B cell (primary cell): Measurements from ENCODE around the gene ADAMTS20. TPM values are rescaled to one million over a fixed set of nuclear protein-coding genes. Genes with fewer than 3 reads are reported as not detected.

Experiments used
- ATAC-seq: fragments of 200-7000 bp; cut with Tn5 transposase; one replicate; pipeline ENCODE4 v1.10.0; 2021; ENCODE audit warnings: low read depth, mild to moderate bottlenecking, moderate number of reproducible peaks, moderate library complexity
- CTCF ChIA-PET: fragments of 350-600 bp; sonication (Branson Sonifier 250); formaldehyde crosslinking; loops from one replicate; lab custom pipeline; 2021; ENCODE audit warnings: antibody characterized with exemption, inconsistent platforms; lab: Charles Lee
- POLR2A ChIA-PET: fragments of 350-600 bp; sonication (Branson Sonifier 250); formaldehyde crosslinking; loops from one replicate; lab custom pipeline; 2021; ENCODE audit warnings: antibody characterized with exemption; lab: Charles Lee
- DNase-seq: peaks from one replicate; pipeline ENCODE4 v3.0.0; 2013
- H2AFZ ChIP-seq: 2 replicates; pipeline ENCODE4 v1.6.1; 2012; ENCODE audit warnings: mild to moderate bottlenecking, low read depth, low read length; ENCODE audit not compliant: insufficient read depth, poor library complexity, severe bottlenecking
- H3K27ac ChIP-seq, 2 donors: 1 replicate in 1 of 2; 2 replicates in 1 of 2; pipeline ENCODE4 v1.5.1; 2012 to 2013; ENCODE audit warnings: low read length in 2 of 2, mild to moderate bottlenecking in 2 of 2, moderate library complexity in 1 of 2
- H3K27me3 ChIP-seq, 4 experiments: fragments of 200-600 bp in 1 of 4; sonication (generic) in 1 of 4; replicated peaks in 1 of 4; 1 replicate in 2 of 4; 2 replicates in 2 of 4; pipeline versions ENCODE4 v1.6.1 to v1.7.0; 2013 to 2016; ENCODE audit warnings: low read length in 3 of 4, mild to moderate bottlenecking in 2 of 4, mixed read lengths in 1 of 4, moderate library complexity in 1 of 4; ENCODE audit not compliant: insufficient read depth in 4 of 4, control insufficient read depth in 3 of 4; ENCODE audit errors: control extremely low read depth in 1 of 4
- H3K36me3 ChIP-seq, 2 experiments: replicated peaks in 1 of 2; 1 replicate in 1 of 2; 2 replicates in 1 of 2; pipeline versions ENCODE4 v1.6.1 to v1.7.1; 2013; ENCODE audit warnings: low read length in 1 of 2; ENCODE audit not compliant: insufficient read depth in 2 of 2, control insufficient read depth in 1 of 2; ENCODE audit errors: control extremely low read depth in 1 of 2, extremely low read depth in 1 of 2
- H3K4me1 ChIP-seq, 2 donors: fragments of 200-600 bp in 1 of 2; sonication (generic) in 1 of 2; 1 replicate in 1 of 2; 2 replicates in 1 of 2; pipeline versions ENCODE4 v1.5.1 to v1.6.1; 2013 to 2017; ENCODE audit warnings: low read length in 2 of 2; ENCODE audit not compliant: control insufficient read depth in 2 of 2, insufficient read depth in 2 of 2
- H3K4me2 ChIP-seq: replicated peaks from 2 replicates; pipeline ENCODE3; 2012; ENCODE audit warnings: mild to moderate bottlenecking, low read depth, low read length; ENCODE audit not compliant: poor library complexity, severe bottlenecking
- H3K4me3 ChIP-seq, 5 experiments: fragments of 200-600 bp in 1 of 5; sonication (generic) in 1 of 5; 1 replicate in 3 of 5; 2 replicates in 2 of 5; pipeline versions ENCODE4 v1.5.1 to v1.7.0; 2011 to 2016; ENCODE audit warnings: low read length in 4 of 5, mild to moderate bottlenecking in 4 of 5, low read depth in 2 of 5, control low read depth in 1 of 5, moderate library complexity in 1 of 5; ENCODE audit not compliant: insufficient read depth in 1 of 5; ENCODE audit errors: control extremely low read depth in 1 of 5, extremely low read depth in 1 of 5
- H3K79me2 ChIP-seq: fragments of 200-600 bp; sonication (generic); one replicate; pipeline ENCODE4 v1.6.0; 2016; ENCODE audit warnings: low read length; ENCODE audit not compliant: control insufficient read depth, insufficient read depth
- H3K9ac ChIP-seq: fragments of 200-600 bp; sonication (generic); 2 replicates; pipeline ENCODE4 v1.6.1; 2017; ENCODE audit warnings: mild to moderate bottlenecking, low read length, moderate library complexity
- H3K9me3 ChIP-seq, 3 donors: one replicate each; pipeline versions ENCODE4 v1.6.1 to v1.7.1; 2013; ENCODE audit warnings: low read length in 2 of 3; ENCODE audit not compliant: control insufficient read depth in 2 of 3, insufficient read depth in 1 of 3; ENCODE audit errors: control extremely low read depth in 1 of 3
- H4K20me1 ChIP-seq: 2 replicates; pipeline ENCODE4 v1.6.0; 2012; ENCODE audit warnings: mild to moderate bottlenecking, low read length; ENCODE audit not compliant: insufficient read depth, control insufficient read depth, poor library complexity, severe bottlenecking
- H3K27ac Mint-ChIP-seq: one replicate; pipeline ENCODE4 v1.8.0; 2021; ENCODE audit warnings: mixed read lengths
- H3K27me3 Mint-ChIP-seq: one replicate; pipeline ENCODE4 v1.8.0; 2021; ENCODE audit warnings: mixed read lengths
- H3K4me1 Mint-ChIP-seq: one replicate; pipeline ENCODE4 v1.8.0; 2021; ENCODE audit warnings: mixed read lengths
- H3K4me3 Mint-ChIP-seq: one replicate; pipeline ENCODE4 v1.8.0; 2021; ENCODE audit warnings: mixed read lengths
- H3K9me3 Mint-ChIP-seq: one replicate; pipeline ENCODE4 v1.8.0; 2022; ENCODE audit warnings: mixed read lengths; ENCODE audit not compliant: insufficient read depth
- CTCF ChIP-seq: fragments of 200-600 bp; IDR thresholded peaks from one replicate; pipeline ENCODE4 v1.8.0; 2022; ENCODE audit warnings: antibody characterized with exemption, mild to moderate bottlenecking
- EZH2 ChIP-seq: IDR thresholded peaks from 2 replicates; pipeline ENCODE4 v1.6.1; 2012; ENCODE audit warnings: borderline replicate concordance, low read depth, mild to moderate bottlenecking, moderate library complexity, low read length; ENCODE audit not compliant: insufficient read depth, poor library complexity, severe bottlenecking
- WGBS: methylation state at CpG from one replicate; pipeline ENCODE4 v1.1.5; 2013; ENCODE audit warnings: missing lambda C conversion rate; ENCODE audit not compliant: insufficient coverage; 5-methylcytosine and 5-hydroxymethylcytosine counted together
- intact Hi-C: fragments of 100-400 bp; cut with micrococcal nuclease; formaldehyde crosslinking; loops from one replicate; pipeline ENCODE4 v1.10.0; 2022
- polyA plus RNA-seq: library from polyadenylated mRNA; depleted of rRNA; stranded (reverse); fragments of >200 nt; gene quantifications from 2 replicates; pipeline ENCODE4 v1.2.3, GENCODE V29; 2012
- total RNA-seq, 2 donors: library from RNA; stranded (reverse); fragments of 120-200 nt in 1 of 2; gene quantifications; 1 replicate in 1 of 2; 2 replicates in 1 of 2; pipeline versions ENCODE4 v1.2.3 to v1.2.4, GENCODE V29; 2013 to 2022

Gene ADAMTS20
- total and polyA plus RNA-seq, 2 donors (not counting 1 experiment from before 2014, with no cell fraction given) = not detected

GRCh38 chr12:43308776-43309175 is 243.2 kb downstream of the ADAMTS20 start:
- no peaks in the 10 kb centered on the region for H3K79me2 ChIP-seq
- no peak overlapping the region for H3K9ac ChIP-seq
- Mint-ChIP-seq H3K9me3 (no peaks in the 10 kb centered on the region), H3K4me3 (no peak overlapping the region), H3K27me3 (no peaks in the 10 kb centered on the region), H3K4me1 (no peaks in the 10 kb centered on the region), H3K27ac (no peak overlapping the region)
- H2AFZ ChIP-seq = no peak overlapping the region
- H3K4me1 ChIP-seq = no peaks in the 10 kb centered on the region
- POLR2A ChIA-PET = no interaction called here
- intact Hi-C loops = no loop called here
- H4K20me1 ChIP-seq = no peaks in the 10 kb centered on the region
- H3K27ac ChIP-seq = no peak overlapping the region
- no peak for ATAC-seq
- H3K4me2 ChIP-seq = no peak overlapping the region
- TF ChIP-seq EZH2 (no peak), CTCF (no peak)
- CTCF ChIA-PET = no interaction called here
- no peak overlapping the region for H3K4me3 ChIP-seq
- H3K27me3 ChIP-seq = no peaks in the 10 kb centered on the region
- H3K36me3 ChIP-seq = no peaks in the 10 kb centered on the region
- DNase-seq = no peak
- WGBS = no CpG with 5 or more reads among the region's 3 CpGs
- peaks cover 0 to 2% (median 0%) of the 10 kb centered on the region in 3 donors for H3K9me3 ChIP-seq

GRCh38 chr12:43307126-43307525 is 244.9 kb downstream of the ADAMTS20 start:
- CTCF ChIA-PET = no interaction called here
- intact Hi-C loops = no loop called here
- Mint-ChIP-seq H3K9me3 (no peaks in the 10 kb centered on the region), H3K27me3 (no peaks in the 10 kb centered on the region), H3K4me1 (no peaks in the 10 kb centered on the region), H3K27ac (no peak overlapping the region), H3K4me3 (no peak overlapping the region)
- H3K4me1 ChIP-seq = no peaks in the 10 kb centered on the region
- no peaks in the 10 kb centered on the region for H4K20me1 ChIP-seq
- no peak overlapping the region for H3K9ac ChIP-seq
- no peak for TF ChIP-seq EZH2
- TF ChIP-seq CTCF = no peak
- H3K4me2 ChIP-seq = no peak overlapping the region
- POLR2A ChIA-PET = no interaction called here
- no peak overlapping the region for H3K4me3 ChIP-seq
- H2AFZ ChIP-seq = no peak overlapping the region
- peaks cover 0 to 2% (median 0%) of the 10 kb centered on the region in 3 donors for H3K9me3 ChIP-seq
- H3K79me2 ChIP-seq = no peaks in the 10 kb centered on the region
- no peaks in the 10 kb centered on the region for H3K27me3 ChIP-seq
- no peaks in the 10 kb centered on the region for H3K36me3 ChIP-seq
- ATAC-seq (no peak), DNase-seq (no peak)
- no CpG with 5 or more reads among the region's 2 CpGs for WGBS
- no peak overlapping the region for H3K27ac ChIP-seq
